ENCODE measurements around the gene ADSS1.

The ADSS1 gene

GRCh38 chr14:104784846-104785707, 61.0 kb downstream of the ADSS1 start:
- no peak for DNase-seq

- no peak for DNase-seq
Measured at GRCh38 chr14:104785708-104786080, 61.7 kb downstream of the ADSS1 start.

DNA sequence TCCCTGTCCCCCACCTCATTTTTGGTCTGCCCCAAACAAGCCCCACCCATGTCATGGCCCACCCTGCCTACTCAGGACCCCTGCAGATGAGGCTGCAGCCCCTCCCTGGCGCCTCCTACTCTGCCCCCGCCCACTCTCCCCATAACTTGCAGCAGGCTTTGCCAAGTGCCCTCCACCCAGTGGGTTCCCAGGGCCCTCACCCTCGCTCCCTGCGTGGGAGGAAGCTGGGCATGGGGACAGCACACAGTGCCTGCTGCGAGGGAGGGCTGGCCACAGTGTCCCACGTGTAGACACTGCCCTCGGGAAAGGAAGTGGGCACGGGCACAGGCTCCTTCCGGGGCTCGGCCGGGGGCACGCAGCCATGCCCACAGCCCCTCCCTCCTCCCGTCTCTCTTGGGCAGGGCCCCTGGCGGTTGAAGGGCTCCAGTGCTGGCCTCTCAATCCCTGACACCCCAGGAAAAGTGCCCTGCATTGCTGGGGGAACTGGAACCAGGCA, 62.1 kb downstream of the ADSS1 start:
- no peak for DNase-seq

DNA sequence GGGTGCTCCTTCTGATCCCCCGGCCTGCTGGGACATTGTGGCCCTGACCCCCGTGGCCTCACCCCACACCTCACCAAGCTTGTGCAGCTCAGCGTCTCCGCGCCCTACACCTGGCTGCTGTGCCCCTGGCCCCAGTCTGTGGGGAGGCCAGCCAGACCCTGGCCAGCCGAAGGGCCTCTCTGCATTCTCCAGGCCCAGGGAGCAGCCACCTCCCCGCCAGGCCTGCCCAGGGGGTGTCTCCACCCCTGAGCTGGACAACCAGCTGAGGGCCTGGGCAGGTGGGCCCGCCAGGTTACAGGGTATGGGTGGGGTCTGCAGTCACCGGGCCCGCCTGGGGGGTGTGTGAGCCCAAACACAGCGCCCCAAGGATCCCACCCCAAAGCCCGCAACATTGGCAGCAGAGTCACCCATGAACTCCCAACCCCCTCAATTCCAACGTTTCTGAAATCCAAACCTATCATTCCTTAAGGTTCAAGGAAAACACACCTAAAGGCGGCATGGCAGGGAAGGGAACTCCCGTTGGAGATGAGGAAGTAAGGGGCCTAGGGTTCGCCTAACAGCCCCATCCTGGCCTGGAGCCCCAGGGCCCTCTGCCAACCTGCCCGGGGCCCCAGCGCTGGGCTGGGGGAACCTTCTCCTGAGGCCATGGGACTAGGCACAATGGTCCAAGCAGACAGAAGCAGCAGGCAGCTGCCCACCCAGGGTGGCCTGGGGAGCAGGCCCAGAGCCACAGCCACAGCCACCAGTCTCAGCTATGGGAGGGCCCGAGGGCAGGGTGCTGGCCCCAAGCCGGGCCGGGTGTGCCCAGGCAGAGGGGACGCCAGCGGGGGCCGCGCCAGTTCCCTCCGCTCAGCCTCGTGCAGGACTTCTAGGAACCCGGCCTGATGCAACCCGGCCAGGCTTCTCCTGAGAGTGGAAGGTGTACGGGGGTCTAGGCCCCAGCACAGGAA, 63.0 kb downstream of the ADSS1 start:
- DNase-seq = no peak

DNA sequence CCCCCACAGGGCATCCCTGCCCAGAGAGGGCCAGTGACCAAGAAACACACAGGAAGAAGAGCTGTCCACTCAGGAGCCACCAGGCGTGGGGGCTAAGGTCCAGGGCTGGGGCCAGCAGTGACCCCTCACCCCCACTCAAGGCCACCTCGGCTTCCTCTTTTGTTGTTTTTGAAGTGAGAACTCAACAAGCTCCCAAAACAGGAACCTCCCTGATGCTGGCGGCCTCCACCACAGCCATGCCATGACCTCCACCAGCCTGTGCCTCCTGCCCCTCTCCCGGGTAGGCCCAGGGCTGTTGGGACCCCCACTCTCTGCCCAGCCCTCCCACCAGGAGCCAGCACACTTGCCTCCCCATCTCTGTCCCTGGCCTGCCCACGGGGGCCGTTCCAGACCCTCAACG, 63.7 kb downstream of the ADSS1 start:
- DNase-seq = no peak

DNA sequence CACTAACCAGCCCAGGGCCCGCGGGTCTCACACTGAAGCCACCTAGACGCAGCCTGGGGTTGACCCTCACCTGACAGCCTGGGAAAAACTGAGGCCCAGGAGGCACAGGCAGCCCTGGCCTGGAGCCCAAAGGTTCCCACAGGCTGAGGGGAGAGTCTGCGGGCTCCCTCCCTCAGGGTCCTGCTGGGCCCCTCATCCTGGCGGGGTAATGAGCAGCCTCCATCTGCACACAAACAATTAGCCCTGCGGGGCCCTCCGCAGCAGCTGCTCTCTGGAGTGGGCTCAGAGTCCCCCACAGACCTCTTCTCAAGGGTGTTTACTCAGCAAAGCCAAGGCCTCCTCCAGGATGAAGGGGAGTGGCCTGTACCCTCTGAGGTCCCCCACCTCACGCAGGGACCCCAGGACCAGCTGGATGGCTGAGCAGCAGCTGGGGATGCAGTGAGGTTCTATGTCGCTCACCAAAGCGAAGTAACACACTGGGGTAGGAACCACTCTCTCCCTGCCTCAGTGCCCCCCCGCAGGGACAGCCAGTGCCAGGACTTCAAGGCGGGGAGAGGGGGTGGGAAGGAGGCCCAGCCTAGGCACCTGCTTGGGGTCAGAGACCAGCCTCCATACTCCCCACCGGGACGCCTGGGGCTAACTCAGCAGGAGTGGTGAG, 64.3 kb downstream of the ADSS1 start:
- no peak for DNase-seq

GRCh38 chr14:104788873-104789663, 65.0 kb downstream of the ADSS1 start:
- DNase-seq = no peak

- no peak for DNase-seq
Measured at GRCh38 chr14:104789752-104790743, 66.0 kb downstream of the ADSS1 start.

GRCh38 chr14:104791425-104791824, 67.4 kb downstream of the ADSS1 start:
- DNase-seq = no peak

DNA sequence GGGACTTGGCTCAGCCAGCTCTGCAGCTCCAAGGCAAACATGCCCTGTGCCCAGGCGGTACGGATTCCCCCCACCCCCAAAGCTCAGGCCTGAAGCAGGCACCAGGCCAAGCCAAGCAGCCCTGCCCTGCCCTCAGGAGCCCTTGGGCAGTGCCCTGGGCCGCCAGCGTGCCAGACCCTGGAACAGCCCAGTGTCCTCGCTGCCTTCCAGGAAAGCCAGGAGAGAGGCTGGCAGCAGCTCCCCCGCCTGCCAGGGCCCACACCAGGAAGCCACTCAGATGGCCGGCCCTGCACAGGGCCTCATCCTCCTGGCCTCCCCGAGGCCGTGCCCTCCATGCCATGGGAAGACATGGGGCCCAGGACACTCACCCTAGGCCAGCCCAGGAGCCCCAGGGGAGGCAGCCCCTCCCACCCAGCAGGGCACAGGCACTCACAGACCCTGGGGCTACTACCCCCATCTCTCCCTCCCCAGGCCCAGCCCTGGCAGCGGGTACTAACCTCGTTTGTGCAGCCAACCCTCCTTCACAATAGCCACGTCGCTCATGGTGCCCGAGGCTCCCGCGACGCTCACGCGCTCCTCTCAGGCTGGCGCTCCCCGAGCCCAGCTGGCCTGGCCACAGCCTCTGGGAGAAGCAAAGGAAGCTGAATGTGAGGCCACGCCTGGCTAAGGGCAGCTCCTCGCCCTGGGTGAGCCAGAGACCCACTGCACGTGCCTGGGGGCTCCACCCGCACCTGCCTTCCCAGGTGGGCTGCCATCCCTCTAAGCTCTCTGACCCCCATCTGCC, 68.3 kb downstream of the ADSS1 start:
- DNase-seq = no peak

GRCh38 chr14:104792945-104793702, 69.1 kb downstream of the ADSS1 start:
- no peak for DNase-seq

DNA sequence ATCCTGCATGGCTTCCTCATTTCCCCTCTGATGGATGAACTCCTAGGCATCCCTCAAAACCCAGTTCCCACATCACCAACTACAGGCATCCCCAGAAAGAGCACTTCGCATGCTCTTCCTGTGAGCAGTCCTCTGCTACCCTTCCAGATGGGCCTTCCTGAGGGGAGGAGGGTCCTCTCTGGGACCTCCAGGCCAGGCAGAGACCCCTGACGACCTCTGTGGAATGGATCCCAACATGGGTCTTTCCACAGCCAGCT, 69.6 kb downstream of the ADSS1 start:
- DNase-seq = no peak

- no peak for DNase-seq
Measured at GRCh38 chr14:104794099-104794498, 70.1 kb downstream of the ADSS1 start.

DNA sequence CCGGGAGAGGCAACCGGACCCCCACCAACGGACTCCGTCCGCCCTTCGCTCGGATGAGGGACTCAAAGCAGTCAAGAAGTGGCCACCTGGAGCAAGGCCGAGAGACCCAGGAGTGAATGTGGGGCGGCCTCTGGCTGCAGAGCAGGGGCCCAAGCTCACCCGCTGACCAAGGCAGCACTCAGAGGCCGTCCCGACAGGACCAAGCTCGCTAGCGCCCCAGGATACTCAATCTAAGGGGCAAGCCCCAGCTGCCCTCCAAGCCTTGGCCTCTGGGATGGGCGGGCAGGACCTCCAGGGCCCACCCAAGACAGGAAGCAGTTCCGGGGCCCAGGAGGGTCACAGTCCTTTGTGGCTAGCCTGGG, 70.6 kb downstream of the ADSS1 start:
- no peak for DNase-seq

- no peak for DNase-seq
Measured at GRCh38 chr14:104794993-104795780, 71.2 kb downstream of the ADSS1 start, which contains the start of gene AKT1. Gene AKT1 (minus strand): TSS chr14:104795748. CDS start chr14:104792643, 3,105 bp downstream.

- peak; percentile 55 for DNase-seq
Measured at GRCh38 chr14:104795781-104796686, 72.0 kb downstream of the ADSS1 start.

- DNase-seq = no peak
Measured at GRCh38 chr14:104796687-104797081, 72.7 kb downstream of the ADSS1 start.
